ENCODE results near the gene KRT86. TPM values are rescaled to one million over a fixed set of nuclear protein-coding genes. Genes with fewer than 3 reads are reported as not detected.
"Not testable (repeated sequence)": the region's sequence is repeated elsewhere in the genome, so short reads cannot be mapped to it uniquely, and the experiment has no call there.

Gene KRT86
- total RNA-seq, 2 experiments from 2014 or later: 0.14 TPM; not detected in 1

- ATAC-seq (ENCODE audit: low read depth); DNase-seq; H3K36me3 Mint-ChIP-seq; H3K27ac Mint-ChIP-seq; POLR2A ChIA-PET; H3K9me3 Mint-ChIP-seq; H3K4me3 Mint-ChIP-seq: not testable (repeated sequence)
- H3K4me1 Mint-ChIP-seq: peaks cover 23% of the 10 kb centered on the region
- H3K27me3 Mint-ChIP-seq: peaks cover 21% of the 10 kb centered on the region
These were observed 16.2 kb downstream of the KRT86 start for GRCh38 chr12:52290483-52291134.

DNA sequence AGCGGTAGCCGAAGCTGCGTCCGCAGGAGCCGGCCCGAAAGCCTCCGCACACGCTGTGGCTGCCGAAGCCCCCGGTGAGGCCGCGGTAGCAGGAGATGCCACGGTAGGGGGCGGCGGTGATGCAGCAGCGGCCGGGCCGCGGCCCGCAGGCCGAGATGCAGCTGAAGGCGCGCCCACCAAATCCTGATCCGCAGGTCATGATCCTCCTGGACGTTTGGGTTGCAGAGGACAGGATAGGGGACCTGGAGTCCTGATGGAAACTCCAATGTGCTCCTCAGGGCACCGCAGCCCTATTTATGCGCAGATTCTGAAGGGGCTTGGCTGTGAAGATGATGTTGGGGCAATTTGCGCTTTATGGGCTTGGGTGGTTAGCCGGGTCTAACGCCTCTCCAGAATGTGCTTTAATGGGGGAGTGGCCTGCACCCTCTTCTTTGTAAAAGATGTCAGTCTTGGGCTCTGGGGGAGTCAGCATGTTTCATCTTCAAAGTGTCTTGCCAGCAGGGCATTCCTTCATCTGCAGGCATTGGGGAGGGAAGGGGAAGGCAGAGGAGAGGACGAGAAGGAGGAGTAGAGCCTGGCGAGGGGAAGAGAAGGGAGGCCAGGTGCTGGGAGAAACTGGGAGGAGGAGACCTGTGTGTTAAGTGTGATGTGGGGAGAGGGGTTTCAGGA is 17.0 kb downstream of the KRT86 start, which contains the start of gene KRT81:
Gene KRT81, minus strand, starts transcription at position 268 of the 669 bp plus-strand sequence. Its CDS starts 69 bp downstream, at position 199.
- DNase-seq (no peak), ATAC-seq (ENCODE audit: low read depth) (no peak)
- peaks cover 23% of the 10 kb centered on the region for H3K4me1 Mint-ChIP-seq
- no peak within 1 kb of the TSS for H3K4me3 Mint-ChIP-seq
- H3K27ac Mint-ChIP-seq: no peak within 1 kb of the TSS
- POLR2A ChIA-PET: no interaction called here
- peaks cover 26% of the 10 kb centered on the region for H3K27me3 Mint-ChIP-seq
- H3K36me3 Mint-ChIP-seq: no peaks in the 10 kb centered on the region
- no peaks in the 10 kb centered on the region for H3K9me3 Mint-ChIP-seq

DNA sequence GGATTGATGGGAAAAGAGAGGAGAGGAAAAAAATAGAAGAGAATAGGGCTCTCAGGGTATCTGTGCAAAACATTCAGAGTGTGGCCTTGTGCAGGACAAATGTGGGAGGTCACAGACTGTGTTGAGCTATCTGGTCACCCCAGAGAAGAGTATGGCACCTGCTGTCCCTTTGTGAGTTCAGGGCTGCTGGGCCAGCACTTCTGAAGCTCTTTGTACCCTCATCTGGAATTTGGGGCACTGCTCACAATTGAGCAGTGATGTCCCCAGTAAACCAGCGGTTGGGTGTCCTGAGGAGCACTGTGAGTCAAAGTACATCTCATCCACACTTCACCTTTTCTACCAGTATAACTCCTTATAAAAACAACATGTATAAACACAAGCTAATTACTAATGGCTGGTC is 19.5 kb downstream of the KRT86 start:
- H3K4me1 Mint-ChIP-seq: peaks cover 10% of the 10 kb centered on the region
- ATAC-seq (ENCODE audit: low read depth): no peak
- peaks cover 43% of the 10 kb centered on the region for H3K27me3 Mint-ChIP-seq
- POLR2A ChIA-PET: interaction anchor here (0.5 to 2.0 kb wide), 2 partner anchors 15 to 748 kb away, joined by 3 to 6 read pairs; no protein-coding TSS in a partner anchor
- H3K4me3 Mint-ChIP-seq: no peak overlapping the region
- no peaks in the 10 kb centered on the region for H3K36me3 Mint-ChIP-seq
- H3K27ac Mint-ChIP-seq: no peak overlapping the region
- H3K9me3 Mint-ChIP-seq: no peaks in the 10 kb centered on the region
- no peak for DNase-seq

DNA sequence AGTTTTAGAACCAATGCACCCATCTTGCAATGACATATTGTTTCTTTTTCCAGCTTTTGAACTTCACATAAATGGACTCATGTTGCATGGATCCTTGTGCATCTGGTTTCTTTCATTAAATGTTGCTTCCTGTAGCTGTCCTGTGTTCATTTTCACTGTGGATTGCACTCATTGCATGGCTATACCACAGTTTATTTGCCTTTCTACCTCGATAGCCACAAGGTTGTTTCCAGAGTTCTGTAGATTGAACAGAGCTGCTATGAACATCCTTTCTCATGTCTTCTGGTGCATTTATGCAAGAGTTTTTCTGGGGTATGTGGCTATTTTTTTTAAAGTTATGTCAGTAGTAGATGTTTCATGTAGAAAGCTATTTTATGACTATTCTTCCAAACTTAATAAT is 20.4 kb downstream of the KRT86 start:
- DNase-seq (no peak), ATAC-seq (ENCODE audit: low read depth) (peak; percentile 60)
- Mint-ChIP-seq H3K9me3 (no peaks in the 10 kb centered on the region), H3K27ac (no peak overlapping the region), H3K4me1 (peaks cover 10% of the 10 kb centered on the region), H3K36me3 (no peaks in the 10 kb centered on the region), H3K27me3 (peaks cover 51% of the 10 kb centered on the region), H3K4me3 (no peak overlapping the region)
- POLR2A ChIA-PET: interaction anchor here (2.0 kb wide), 1 partner anchor 14 kb away, joined by 6 read pairs; no protein-coding TSS in a partner anchor

GRCh38 chr12:52295663-52296062 is 21.2 kb downstream of the KRT86 start:
- ATAC-seq (ENCODE audit: low read depth): no peak
- POLR2A ChIA-PET: no interaction called here
- Mint-ChIP-seq H3K4me1 (peaks cover 10% of the 10 kb centered on the region), H3K4me3 (no peak overlapping the region), H3K27ac (no peak overlapping the region), H3K9me3 (no peaks in the 10 kb centered on the region), H3K27me3 (peaks cover 58% of the 10 kb centered on the region), H3K36me3 (no peaks in the 10 kb centered on the region)
- no peak for DNase-seq

GRCh38 chr12:52296572-52297215 is 22.2 kb downstream of the KRT86 start:
- no peak overlapping the region for H3K27ac Mint-ChIP-seq
- DNase-seq (no peak), ATAC-seq (ENCODE audit: low read depth) (no peak)
- no peak overlapping the region for H3K4me3 Mint-ChIP-seq
- POLR2A ChIA-PET: no interaction called here
- H3K36me3 Mint-ChIP-seq: no peaks in the 10 kb centered on the region
- H3K27me3 Mint-ChIP-seq: peaks cover 58% of the 10 kb centered on the region
- H3K4me1 Mint-ChIP-seq: peaks cover 12% of the 10 kb centered on the region
- no peaks in the 10 kb centered on the region for H3K9me3 Mint-ChIP-seq

- Mint-ChIP-seq H3K4me3 (no peak overlapping the region), H3K27me3 (peaks cover 46% of the 10 kb centered on the region), H3K9me3 (no peaks in the 10 kb centered on the region), H3K4me1 (peaks cover 10% of the 10 kb centered on the region), H3K27ac (no peak overlapping the region), H3K36me3 (no peaks in the 10 kb centered on the region)
- DNase-seq (no peak), ATAC-seq (ENCODE audit: low read depth) (no peak)
- POLR2A ChIA-PET: no interaction called here
These were observed 24.3 kb downstream of the KRT86 start for GRCh38 chr12:52298677-52299190.

DNA sequence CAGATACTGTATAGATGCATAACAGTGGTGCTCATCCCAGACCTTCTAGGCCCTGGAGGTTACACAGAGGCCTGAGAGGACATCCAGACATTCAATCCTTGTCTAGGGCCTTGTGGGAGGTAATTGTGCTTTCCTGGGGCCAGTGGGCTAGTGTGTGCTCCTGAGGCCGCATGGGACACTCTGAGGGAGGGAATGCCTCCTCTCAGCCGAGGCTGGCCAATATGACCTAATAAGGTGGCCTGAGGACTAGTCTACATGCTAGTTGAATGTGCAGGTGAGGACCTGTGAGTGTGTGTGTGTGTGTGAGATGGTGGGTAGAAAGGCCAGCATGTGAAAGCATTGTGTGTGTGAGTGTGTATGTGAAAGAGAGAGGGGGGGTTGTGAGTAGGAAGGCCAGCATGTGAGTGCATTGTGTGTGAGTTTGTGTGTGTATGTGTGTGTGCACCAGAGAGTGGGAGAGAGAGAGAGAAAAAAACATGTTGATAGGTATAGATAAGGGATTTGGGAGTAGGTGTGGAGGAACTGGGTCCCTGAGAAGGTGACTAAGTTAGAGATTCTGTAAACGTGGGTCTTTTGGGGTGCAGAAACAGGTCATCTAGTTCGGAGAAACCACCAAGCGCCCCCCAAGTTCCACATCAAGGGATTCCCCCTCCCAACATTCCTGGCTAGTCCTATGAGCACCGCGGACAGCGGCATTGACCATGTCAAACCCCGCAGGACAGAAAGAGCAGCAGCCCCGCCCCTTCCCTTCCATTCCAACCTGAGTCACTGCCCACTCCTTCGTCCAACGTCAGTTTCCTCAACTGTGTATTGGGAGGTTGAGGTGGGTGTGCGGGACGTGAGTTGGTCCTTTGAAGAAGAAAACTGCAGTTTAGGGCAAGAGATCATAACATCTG is 26.6 kb downstream of the KRT86 start:
- no peaks in the 10 kb centered on the region for H3K36me3 Mint-ChIP-seq

DNA sequence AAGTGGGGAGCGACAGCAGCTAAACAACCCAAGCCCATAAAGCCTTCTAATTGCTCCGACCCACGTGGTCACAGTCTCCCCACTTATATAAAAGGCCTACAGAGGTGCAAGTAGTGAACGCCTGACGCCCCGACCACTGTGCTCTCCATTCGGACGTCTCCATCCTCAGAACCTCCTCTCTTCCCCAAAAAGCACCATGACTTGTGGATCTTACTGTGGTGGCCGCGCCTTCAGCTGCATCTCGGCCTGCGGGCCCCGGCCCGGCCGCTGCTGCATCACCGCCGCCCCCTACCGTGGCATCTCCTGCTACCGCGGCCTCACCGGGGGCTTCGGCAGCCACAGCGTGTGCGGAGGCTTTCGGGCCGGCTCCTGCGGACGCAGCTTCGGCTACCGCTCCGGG is 27.3 kb downstream of the KRT86 start:
- H3K9me3 Mint-ChIP-seq; H3K36me3 Mint-ChIP-seq; H3K27ac Mint-ChIP-seq; ATAC-seq (ENCODE audit: low read depth); H3K4me3 Mint-ChIP-seq; DNase-seq; POLR2A ChIA-PET: not testable (repeated sequence)
- peaks cover 58% of the 10 kb centered on the region for H3K27me3 Mint-ChIP-seq
- peaks cover 21% of the 10 kb centered on the region for H3K4me1 Mint-ChIP-seq

More for the DNA sequence above, 26.6 kb downstream of the KRT86 start:
- peak; percentile 13 for DNase-seq
- H3K4me3 Mint-ChIP-seq: no peak overlapping the region
- POLR2A ChIA-PET: no interaction called here
- peaks cover 18% of the 10 kb centered on the region for H3K4me1 Mint-ChIP-seq
- H3K9me3 Mint-ChIP-seq: no peaks in the 10 kb centered on the region
- no peak overlapping the region for H3K27ac Mint-ChIP-seq
- H3K27me3 Mint-ChIP-seq: peaks cover 52% of the 10 kb centered on the region
- ATAC-seq (ENCODE audit: low read depth): no peak

DNA sequence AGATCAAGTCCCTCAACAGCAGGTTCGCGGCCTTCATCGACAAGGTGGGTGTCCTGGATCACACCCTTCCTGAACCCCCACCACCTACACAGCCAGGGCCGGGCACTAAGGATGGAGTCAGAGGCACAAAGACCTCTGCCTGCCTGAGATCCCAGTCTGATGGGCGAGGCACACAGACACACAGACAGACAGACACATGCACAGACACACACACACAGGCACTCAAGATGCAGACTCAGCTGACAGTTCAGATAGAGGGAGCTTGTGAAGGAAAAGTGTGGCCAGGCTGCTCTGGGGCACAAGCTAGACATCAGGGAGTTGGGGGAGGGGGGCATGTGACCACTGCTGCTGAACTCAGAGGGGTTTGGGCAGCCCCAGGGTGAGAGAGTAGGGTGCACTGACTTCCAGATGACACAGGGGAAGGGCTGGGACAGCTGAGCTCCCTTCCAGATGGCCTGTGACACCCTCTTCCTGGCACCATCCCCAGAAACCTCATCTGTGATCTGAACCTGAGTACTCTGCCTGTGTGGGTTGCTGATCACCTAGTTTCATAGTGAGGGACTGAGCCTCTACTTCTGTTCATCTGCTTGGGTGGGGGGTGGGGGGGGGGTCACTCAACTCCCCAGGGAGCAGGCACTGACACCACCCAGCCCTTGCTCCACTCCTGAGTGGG is 27.9 kb downstream of the KRT86 start:
- peaks cover 21% of the 10 kb centered on the region for H3K4me1 Mint-ChIP-seq
- POLR2A ChIA-PET; H3K4me3 Mint-ChIP-seq; H3K27ac Mint-ChIP-seq; DNase-seq; H3K9me3 Mint-ChIP-seq; ATAC-seq (ENCODE audit: low read depth); H3K36me3 Mint-ChIP-seq: not testable (repeated sequence)
- peaks cover 59% of the 10 kb centered on the region for H3K27me3 Mint-ChIP-seq

DNA sequence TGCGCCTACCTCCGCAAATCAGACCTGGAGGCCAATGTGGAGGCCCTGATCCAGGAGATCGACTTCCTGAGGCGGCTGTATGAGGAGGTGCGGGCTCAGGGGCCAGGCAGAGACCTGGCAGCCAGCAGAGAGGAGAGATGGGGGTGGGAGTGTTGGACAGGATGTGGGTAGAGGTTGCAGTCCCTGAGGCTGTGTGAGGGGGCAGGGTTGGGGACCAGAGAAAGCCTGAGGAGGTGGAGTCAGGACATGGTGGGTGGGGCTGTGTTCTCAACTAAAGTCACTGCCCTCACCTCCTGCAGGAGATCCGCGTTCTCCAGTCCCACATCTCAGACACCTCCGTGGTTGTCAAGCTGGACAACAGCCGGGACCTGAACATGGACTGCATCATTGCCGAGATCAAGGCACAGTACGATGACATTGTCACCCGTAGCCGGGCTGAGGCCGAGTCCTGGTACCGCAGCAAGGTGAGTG is 30.5 kb downstream of the KRT86 start:
- peak; percentile 51 for DNase-seq
- peaks cover 28% of the 10 kb centered on the region for H3K4me1 Mint-ChIP-seq
- H3K36me3 Mint-ChIP-seq, POLR2A ChIA-PET, H3K9me3 Mint-ChIP-seq: not testable (repeated sequence)
- peaks cover 62% of the 10 kb centered on the region for H3K27me3 Mint-ChIP-seq
- ATAC-seq (ENCODE audit: low read depth): peak; percentile 63
- H3K4me3 Mint-ChIP-seq: peak overlapping the region; percentile 67
- H3K27ac Mint-ChIP-seq: peak overlapping the region; percentile 76

GRCh38 chr12:52305921-52306705 is 31.7 kb downstream of the KRT86 start:
- no peaks in the 10 kb centered on the region for H3K9me3 Mint-ChIP-seq
- no peak overlapping the region for H3K27ac Mint-ChIP-seq
- no peaks in the 10 kb centered on the region for H3K36me3 Mint-ChIP-seq
- DNase-seq: peak; percentile 30
- POLR2A ChIA-PET: no interaction called here
- no peak for ATAC-seq (ENCODE audit: low read depth)
- no peak overlapping the region for H3K4me3 Mint-ChIP-seq
- peaks cover 27% of the 10 kb centered on the region for H3K4me1 Mint-ChIP-seq
- peaks cover 64% of the 10 kb centered on the region for H3K27me3 Mint-ChIP-seq

Measured in activated naive CD8-positive, alpha-beta T cell treated with anti-CD3 and anti-CD28 coated beads, Interleukin-2, amount 10 ng/mL, durations not matched to agents 7 days and 5 days (primary cell).